ENCODE data around the gene FHAD1. TPM values are rescaled to one million over a fixed set of nuclear protein-coding genes. Genes with fewer than 3 reads are reported as not detected.

Gene FHAD1
- total RNA-seq, 1 donor from 2014 or later, result 1.3 TPM

GRCh38 chr1:15323989-15324868 lies 77.2 kb downstream of the FHAD1 start:
- Mint-ChIP-seq H3K36me3 (no peaks in the 10 kb centered on the region), H3K4me1 (peaks cover 40% of the 10 kb centered on the region), H3K4me3 (peak overlapping the region; percentile 9), H3K27me3 (ENCODE audit: low read depth) (peaks cover 18% of the 10 kb centered on the region), H3K27ac (peak overlapping the region; percentile 3), H3K9me3 (peaks cover 12% of the 10 kb centered on the region)
- no peak for TF ChIP-seq CTCF (IDR thresholded peaks at IDR 0.05; ENCODE audit: unreplicated experiment)
- no peak for DNase-seq (ENCODE audit: low spot score in 2 of 2, unreplicated experiment in 2 of 2)

GRCh38 chr1:15324869-15325335 lies 77.9 kb downstream of the FHAD1 start:
- H3K27me3 Mint-ChIP-seq (ENCODE audit: low read depth), result peaks cover 20% of the 10 kb centered on the region
- no peak for DNase-seq (ENCODE audit: low spot score in 2 of 2, unreplicated experiment in 2 of 2)
- H3K4me1 Mint-ChIP-seq, result peaks cover 40% of the 10 kb centered on the region
- H3K9me3 Mint-ChIP-seq, result peaks cover 10% of the 10 kb centered on the region
- H3K36me3 Mint-ChIP-seq, result no peaks in the 10 kb centered on the region
- H3K27ac Mint-ChIP-seq, result peak overlapping the region; percentile 3
- peak overlapping the region; percentile 9 for H3K4me3 Mint-ChIP-seq
- no peak for TF ChIP-seq CTCF (IDR thresholded peaks at IDR 0.05; ENCODE audit: unreplicated experiment)

GRCh38 chr1:15325375-15326085 lies 78.5 kb downstream of the FHAD1 start:
- no peak overlapping the region for H3K4me3 Mint-ChIP-seq
- H3K9me3 Mint-ChIP-seq, result peaks cover 4% of the 10 kb centered on the region
- TF ChIP-seq CTCF (IDR thresholded peaks at IDR 0.05; ENCODE audit: unreplicated experiment), result no peak
- H3K27ac Mint-ChIP-seq, result no peak overlapping the region
- no peak for DNase-seq (ENCODE audit: low spot score in 2 of 2, unreplicated experiment in 2 of 2)
- H3K36me3 Mint-ChIP-seq, result no peaks in the 10 kb centered on the region
- H3K27me3 Mint-ChIP-seq (ENCODE audit: low read depth), result peaks cover 22% of the 10 kb centered on the region
- peaks cover 40% of the 10 kb centered on the region for H3K4me1 Mint-ChIP-seq

GRCh38 chr1:15326691-15327588 lies 79.9 kb downstream of the FHAD1 start:
- peaks cover 33% of the 10 kb centered on the region for H3K27me3 Mint-ChIP-seq (ENCODE audit: low read depth)
- H3K36me3 Mint-ChIP-seq, result no peaks in the 10 kb centered on the region
- no peak overlapping the region for H3K4me3 Mint-ChIP-seq
- no peak overlapping the region for H3K27ac Mint-ChIP-seq
- no peak for DNase-seq (ENCODE audit: low spot score in 2 of 2, unreplicated experiment in 2 of 2)
- H3K9me3 Mint-ChIP-seq, result no peaks in the 10 kb centered on the region
- no peak for TF ChIP-seq CTCF (IDR thresholded peaks at IDR 0.05; ENCODE audit: unreplicated experiment)
- H3K4me1 Mint-ChIP-seq, result peaks cover 40% of the 10 kb centered on the region
